Loucy (cell line): ENCODE data around the gene EXOC8.

Source experiments
- H2AFZ ChIP-seq: fragments of 200-600 bp; sonication (generic); 2 replicates; pipeline ENCODE4 v1.6.0; 2016; ENCODE audit warnings: antibody characterized with exemption, mild to moderate bottlenecking, low read length, moderate library complexity
- H3F3A ChIP-seq: fragments of 200-600 bp; 2 replicates; pipeline ENCODE4 v1.6.0; 2016; ENCODE audit warnings: antibody characterized with exemption, low read depth, mild to moderate bottlenecking
- H3K27me3 ChIP-seq: fragments of 200-600 bp; sonication (generic); 2 replicates; pipeline ENCODE4 v1.6.1; 2014; ENCODE audit warnings: low read length, mild to moderate bottlenecking; ENCODE audit not compliant: insufficient read depth, poor library complexity, severe bottlenecking
- H3K36me3 ChIP-seq: fragments of 200-600 bp; sonication (generic); 2 replicates; pipeline ENCODE4 v1.6.1; 2016; ENCODE audit warnings: low read length; ENCODE audit not compliant: insufficient read depth
- H3K4me1 ChIP-seq: fragments of 200-600 bp; sonication (generic); 2 replicates; pipeline ENCODE4 v1.5.1; 2014; ENCODE audit warnings: low read length, mild to moderate bottlenecking; ENCODE audit not compliant: insufficient read depth, poor library complexity, severe bottlenecking
- H3K4me2 ChIP-seq: fragments of 200-600 bp; sonication (generic); 2 replicates; pipeline ENCODE4 v1.6.0; 2014; ENCODE audit warnings: antibody characterized with exemption, low read length, low read depth, mild to moderate bottlenecking; ENCODE audit not compliant: poor library complexity, severe bottlenecking
- H3K4me3 ChIP-seq: fragments of 200-600 bp; sonication (generic); 2 replicates; pipeline ENCODE4 v1.5.1; 2014; ENCODE audit warnings: low read length, mild to moderate bottlenecking, mixed read lengths; ENCODE audit not compliant: poor library complexity, severe bottlenecking
- H3K79me2 ChIP-seq: fragments of 200-600 bp; sonication (generic); 2 replicates; pipeline ENCODE4 v1.6.1; 2014; ENCODE audit warnings: low read length; ENCODE audit not compliant: insufficient read depth
- H3K9ac ChIP-seq: fragments of 200-600 bp; sonication (generic); 2 replicates; pipeline ENCODE4 v1.6.0; 2014; ENCODE audit warnings: mild to moderate bottlenecking, low read depth, low read length, moderate library complexity; ENCODE audit not compliant: poor library complexity, severe bottlenecking
- H3K9me2 ChIP-seq: fragments of 200-600 bp; sonication (generic); replicated peaks from 2 replicates; pipeline ENCODE4 v1.6.1; 2016; ENCODE audit warnings: low read depth, low read length, mixed read lengths
- H3K9me3 ChIP-seq: fragments of 200-600 bp; sonication (generic); 2 replicates; pipeline ENCODE4 v1.6.1; 2014; ENCODE audit warnings: mild to moderate bottlenecking, antibody characterized with exemption, low read length, low read depth; ENCODE audit not compliant: insufficient read depth
- H4K20me1 ChIP-seq: fragments of 200-600 bp; sonication (generic); 2 replicates; pipeline ENCODE4 v1.6.0; 2014; ENCODE audit warnings: antibody characterized with exemption, low read length, mild to moderate bottlenecking; ENCODE audit not compliant: insufficient read depth, poor library complexity, severe bottlenecking
- EZH2phosphoT487 ChIP-seq: fragments of 200-600 bp; IDR thresholded peaks from 2 replicates; pipeline ENCODE4 v1.6.1; 2018; ENCODE audit warnings: antibody characterized with exemption, mild to moderate bottlenecking, moderate library complexity, borderline replicate concordance
- TF ChIP-seq, protein P1 (sequence below): fragments of 200-600 bp; sonication (generic); conservative IDR thresholded peaks from 2 replicates; pipeline ENCODE4 v1.5.1; 2014; ENCODE audit warnings: mild to moderate bottlenecking, antibody characterized with exemption, low read length

EXOC8 gene

DNA sequence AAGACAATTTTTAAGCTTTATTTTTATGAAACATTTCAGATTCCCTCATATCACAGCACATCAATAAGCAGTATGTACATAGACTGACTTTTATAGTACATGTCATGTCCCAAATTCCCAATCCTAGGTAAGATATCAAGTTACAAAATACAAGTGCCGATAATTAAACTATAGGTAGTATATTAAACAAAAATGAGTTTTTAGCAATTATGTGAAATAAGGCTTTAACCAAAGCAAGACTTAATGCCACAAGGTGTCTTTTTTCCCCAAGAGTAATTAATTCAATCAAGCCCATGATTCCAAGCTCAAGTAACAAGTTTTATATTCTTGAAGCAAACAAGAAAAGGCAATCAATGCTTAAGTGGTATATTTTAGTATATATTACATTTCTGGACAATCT lies 4.9 kb downstream of the EXOC8 start:
- peak overlapping the region; percentile 92 for H3K4me3 ChIP-seq
- H3K4me1 ChIP-seq, result peaks cover 35% of the 10 kb centered on the region
- H3K9ac ChIP-seq, result peak overlapping the region; percentile 88
- no peak for TF ChIP-seq EZH2phosphoT487
- TF ChIP-seq, protein P1, sequence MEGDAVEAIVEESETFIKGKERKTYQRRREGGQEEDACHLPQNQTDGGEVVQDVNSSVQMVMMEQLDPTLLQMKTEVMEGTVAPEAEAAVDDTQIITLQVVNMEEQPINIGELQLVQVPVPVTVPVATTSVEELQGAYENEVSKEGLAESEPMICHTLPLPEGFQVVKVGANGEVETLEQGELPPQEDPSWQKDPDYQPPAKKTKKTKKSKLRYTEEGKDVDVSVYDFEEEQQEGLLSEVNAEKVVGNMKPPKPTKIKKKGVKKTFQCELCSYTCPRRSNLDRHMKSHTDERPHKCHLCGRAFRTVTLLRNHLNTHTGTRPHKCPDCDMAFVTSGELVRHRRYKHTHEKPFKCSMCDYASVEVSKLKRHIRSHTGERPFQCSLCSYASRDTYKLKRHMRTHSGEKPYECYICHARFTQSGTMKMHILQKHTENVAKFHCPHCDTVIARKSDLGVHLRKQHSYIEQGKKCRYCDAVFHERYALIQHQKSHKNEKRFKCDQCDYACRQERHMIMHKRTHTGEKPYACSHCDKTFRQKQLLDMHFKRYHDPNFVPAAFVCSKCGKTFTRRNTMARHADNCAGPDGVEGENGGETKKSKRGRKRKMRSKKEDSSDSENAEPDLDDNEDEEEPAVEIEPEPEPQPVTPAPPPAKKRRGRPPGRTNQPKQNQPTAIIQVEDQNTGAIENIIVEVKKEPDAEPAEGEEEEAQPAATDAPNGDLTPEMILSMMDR, result no peak
- no peaks in the 10 kb centered on the region for H3K27me3 ChIP-seq
- H3K79me2 ChIP-seq, result peaks cover 51% of the 10 kb centered on the region
- peak overlapping the region; percentile 87 for H3K4me2 ChIP-seq
- no peaks in the 10 kb centered on the region for H3F3A ChIP-seq
- no peaks in the 10 kb centered on the region for H3K9me3 ChIP-seq
- H3K36me3 ChIP-seq, result no peaks in the 10 kb centered on the region
- H3K9me2 ChIP-seq, result no peaks in the 10 kb centered on the region
- H4K20me1 ChIP-seq, result peaks cover 50% of the 10 kb centered on the region
- H2AFZ ChIP-seq, result no peak overlapping the region

DNA sequence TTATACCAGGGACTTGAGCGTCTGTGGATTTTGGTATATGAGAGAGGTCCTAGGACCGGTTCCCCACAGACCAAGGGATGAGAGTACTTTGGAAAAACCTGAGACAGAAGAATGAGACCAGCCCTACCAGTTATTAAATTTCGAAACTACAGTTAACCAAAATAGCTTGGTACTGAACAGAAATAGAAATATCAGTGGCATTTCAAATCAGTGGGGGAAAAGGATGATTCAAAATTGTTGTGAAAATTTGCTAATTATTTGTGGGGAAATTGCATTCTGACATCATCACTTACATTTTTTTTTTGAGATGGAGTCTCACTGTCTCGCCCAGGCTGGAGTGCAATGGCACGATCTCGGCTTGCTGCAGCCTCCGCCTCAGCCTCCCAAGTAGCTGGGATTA lies 8.2 kb downstream of the EXOC8 start:
- H3K79me2 ChIP-seq, result peaks cover 20% of the 10 kb centered on the region
- no peaks in the 10 kb centered on the region for H3K27me3 ChIP-seq
- H2AFZ ChIP-seq, result no peak overlapping the region
- H3K4me3 ChIP-seq, result no peak overlapping the region
- H3K4me1 ChIP-seq, result peaks cover 19% of the 10 kb centered on the region
- H3K9ac ChIP-seq, result no peak overlapping the region
- H4K20me1 ChIP-seq, result peaks cover 21% of the 10 kb centered on the region
- H3F3A ChIP-seq, result no peaks in the 10 kb centered on the region
- H3K9me3 ChIP-seq, result no peaks in the 10 kb centered on the region
- no peaks in the 10 kb centered on the region for H3K36me3 ChIP-seq
- no peak for TF ChIP-seq EZH2phosphoT487
- TF ChIP-seq, protein P1, result no peak
- no peaks in the 10 kb centered on the region for H3K9me2 ChIP-seq
- H3K4me2 ChIP-seq, result no peak overlapping the region

DNA sequence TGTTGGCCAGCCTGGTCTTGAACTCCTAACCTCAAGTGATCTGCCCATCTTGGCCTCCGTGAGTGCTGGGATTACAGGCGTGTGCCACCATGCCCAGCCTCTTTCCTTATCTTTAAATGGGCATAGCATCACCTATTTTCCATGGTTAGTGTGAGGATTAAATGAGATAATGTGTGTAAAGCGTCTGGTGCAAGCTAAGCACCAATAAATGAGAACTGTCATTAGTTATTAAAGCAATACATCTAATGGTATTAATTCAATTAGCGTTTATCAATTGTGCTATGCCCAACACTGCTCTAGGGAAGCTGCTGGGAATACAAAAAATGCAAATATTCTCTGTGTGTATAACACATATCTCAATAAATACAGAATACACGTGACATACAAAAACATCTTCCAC lies 10.0 kb downstream of the EXOC8 start:
- no peak overlapping the region for H3K9ac ChIP-seq
- H3K36me3 ChIP-seq, result no peaks in the 10 kb centered on the region
- no peak overlapping the region for H3K4me2 ChIP-seq
- H3K9me2 ChIP-seq, result no peaks in the 10 kb centered on the region
- H3K79me2 ChIP-seq, result peaks cover under 1% of the 10 kb centered on the region; the same call in 1 of the 2 replicates
- H3K9me3 ChIP-seq, result no peaks in the 10 kb centered on the region
- H2AFZ ChIP-seq, result no peak overlapping the region
- H3F3A ChIP-seq, result no peaks in the 10 kb centered on the region
- no peak overlapping the region for H3K4me3 ChIP-seq
- TF ChIP-seq, protein P1, result no peak
- no peak for TF ChIP-seq EZH2phosphoT487
- peaks cover 3% of the 10 kb centered on the region for H4K20me1 ChIP-seq
- H3K4me1 ChIP-seq, result peaks cover under 1% of the 10 kb centered on the region
- no peaks in the 10 kb centered on the region for H3K27me3 ChIP-seq
